GM23338 (cell line): ENCODE results near the gene IL1RN. TPM values are rescaled to one million over a fixed set of nuclear protein-coding genes. Genes with fewer than 3 reads are reported as not detected.

ENCODE experiments used
- ATAC-seq: fragments of 200-7000 bp; cut with Tn5 transposase; 3 replicates; pipeline ENCODE4 v1.9.1; 2020
- DNase-seq: peaks from one replicate; pipeline ENCODE4 v3.0.0-alpha.2; 2015; ENCODE audit warnings: low spot score
- H2AFZ ChIP-seq: fragments of 200-600 bp; sonication (generic); 2 replicates; pipeline ENCODE4 v1.8.0; 2016; ENCODE audit warnings: antibody characterized with exemption, mild to moderate bottlenecking, moderate library complexity
- H3F3A ChIP-seq: fragments of 200-600 bp; sonication (generic); replicated peaks from 2 replicates; pipeline ENCODE4 v1.8.0; 2017; ENCODE audit warnings: antibody characterized with exemption, mixed run types, low read depth
- H3K27ac ChIP-seq: fragments of 200-600 bp; sonication (generic); 2 replicates; pipeline ENCODE4 v1.6.1; 2016; ENCODE audit warnings: low read depth
- H3K27me3 ChIP-seq: fragments of 200-600 bp; sonication (generic); 2 replicates; pipeline ENCODE4 v1.8.0; 2016; ENCODE audit warnings: mild to moderate bottlenecking, mixed run types, moderate library complexity; ENCODE audit not compliant: insufficient read depth
- H3K36me3 ChIP-seq: fragments of 200-600 bp; sonication (generic); 2 replicates; pipeline ENCODE4 v1.8.0; 2016; ENCODE audit warnings: mild to moderate bottlenecking; ENCODE audit not compliant: insufficient read depth
- H3K4me1 ChIP-seq: fragments of 200-600 bp; sonication (generic); 2 replicates; pipeline ENCODE4 v1.8.0; 2016; ENCODE audit warnings: mild to moderate bottlenecking, moderate library complexity; ENCODE audit not compliant: insufficient read depth
- H3K4me2 ChIP-seq: fragments of 200-600 bp; sonication (generic); 2 replicates; pipeline ENCODE4 v1.7.1; 2017; ENCODE audit warnings: mixed run types
- H3K4me3 ChIP-seq: fragments of 200-600 bp; sonication (generic); 2 replicates; pipeline ENCODE4 v1.6.1; 2016; ENCODE audit warnings: mixed run types
- H3K79me2 ChIP-seq: fragments of 200-600 bp; sonication (generic); replicated peaks from 2 replicates; pipeline ENCODE4 v1.8.0; 2017; ENCODE audit warnings: mild to moderate bottlenecking; ENCODE audit not compliant: insufficient read depth
- H3K9me2 ChIP-seq: fragments of 200-600 bp; sonication (generic); 2 replicates; pipeline ENCODE4 v1.8.0; 2017; ENCODE audit not compliant: insufficient read depth
- H4K20me1 ChIP-seq: fragments of 200-600 bp; sonication (generic); replicated peaks from 2 replicates; pipeline ENCODE4 v1.8.0; 2017; ENCODE audit warnings: mild to moderate bottlenecking; ENCODE audit not compliant: insufficient read depth
- H3K27ac Mint-ChIP-seq: 2 replicates; pipeline ENCODE4 v1.8.0; 2020; ENCODE audit warnings: inconsistent platforms, mild to moderate bottlenecking, moderate library complexity, mixed read lengths
- H3K27me3 Mint-ChIP-seq: 3 replicates; pipeline ENCODE4 v1.8.0; 2022; ENCODE audit warnings: low read depth, mild to moderate bottlenecking, moderate library complexity, mixed read lengths, inconsistent platforms; ENCODE audit not compliant: insufficient read depth, poor library complexity
- H3K36me3 Mint-ChIP-seq: 3 replicates; pipeline ENCODE4 v1.8.0; 2021; ENCODE audit warnings: low read depth, mild to moderate bottlenecking, inconsistent platforms, moderate library complexity, mixed read lengths
- H3K4me1 Mint-ChIP-seq: 3 replicates; pipeline ENCODE4 v1.8.0; 2020; ENCODE audit warnings: mild to moderate bottlenecking, inconsistent platforms, mixed read lengths
- H3K4me3 Mint-ChIP-seq: 3 replicates; pipeline ENCODE4 v1.8.0; 2021; ENCODE audit warnings: moderate library complexity, mild to moderate bottlenecking, inconsistent platforms, mixed read lengths
- H3K9me3 Mint-ChIP-seq: 3 replicates; pipeline ENCODE4 v1.8.0; 2020; ENCODE audit warnings: moderate library complexity, mild to moderate bottlenecking, inconsistent platforms, mixed read lengths
- CREB1 ChIP-seq: fragments of 250-450 bp; sonication (Bioruptor Pico); IDR thresholded peaks from 2 replicates; pipeline ENCODE4 v1.5.0; 2020; ENCODE audit warnings: low read depth, mild to moderate bottlenecking, moderate library complexity
- ETS1 ChIP-seq: IDR thresholded peaks from 2 replicates; pipeline ENCODE4 v1.6.1; 2016; ENCODE audit warnings: antibody characterized with exemption
- JUNB ChIP-seq: IDR thresholded peaks from one replicate; pipeline ENCODE4 v1.6.1; 2016; ENCODE audit warnings: antibody characterized with exemption; ENCODE audit not compliant: unreplicated experiment
- POLR2AphosphoS5 ChIP-seq: IDR thresholded peaks from 2 replicates; pipeline ENCODE4 v1.6.1; 2016; ENCODE audit warnings: antibody characterized with exemption, low read depth
- REST ChIP-seq: IDR thresholded peaks from one replicate; pipeline ENCODE4 v1.6.1; 2018; ENCODE audit warnings: antibody characterized with exemption; ENCODE audit not compliant: unreplicated experiment
- STAT1 ChIP-seq: IDR thresholded peaks from one replicate; pipeline ENCODE4 v1.6.1; 2016; ENCODE audit warnings: antibody characterized with exemption; ENCODE audit not compliant: unreplicated experiment
- ZNF462 ChIP-seq: fragments of 250-450 bp; sonication (Bioruptor Pico); IDR thresholded peaks from 2 replicates; pipeline ENCODE4 v1.5.0; 2020; ENCODE audit warnings: mild to moderate bottlenecking, moderate library complexity
- polyA plus RNA-seq: library from polyadenylated mRNA; unstranded; fragments of >200 nt; fragmentation: Nextera tagmentation; extraction: Ambion mirVana; gene quantifications from 2 replicates; pipeline ENCODE4 v1.2.1, GENCODE V29; 2016
- total RNA-seq: library from RNA; depleted of rRNA; stranded (reverse); fragments of >200 nt; shearing (Covaris generic); gene quantifications from 2 replicates; pipeline ENCODE4 v1.2.3, GENCODE V29; 2014

Gene IL1RN
- total and polyA plus RNA-seq, 2 experiments from 2014 or later = not detected

- TF ChIP-seq REST = no peak
- TF ChIP-seq ZNF462 = no peak
- TF ChIP-seq POLR2AphosphoS5 = no peak
- TF ChIP-seq CREB1 (CRISPR knock-in tag) = no peak
- no peak for TF ChIP-seq JUNB
These were observed 34.4 kb upstream of the IL1RN start (continued) for GRCh38 chr2:113092864-113093612.

- ATAC-seq = no peak
- no peak overlapping the region for H3K4me3 Mint-ChIP-seq
- H3K27me3 ChIP-seq = no peaks in the 10 kb centered on the region
- TF ChIP-seq STAT1 (no peak), JUNB (no peak), ETS1 (no peak)
These were observed 33.8 kb upstream of the IL1RN start for GRCh38 chr2:113093613-113093977.

More at GRCh38 chr2:113093613-113093977, 33.8 kb upstream of the IL1RN start:
- Histone ChIP-seq H3K27ac (no peak overlapping the region), H3K79me2 (no peaks in the 10 kb centered on the region), H3K4me1 (no peaks in the 10 kb centered on the region), H3K4me3 (no peak overlapping the region), H3K36me3 (no peaks in the 10 kb centered on the region), H4K20me1 (no peaks in the 10 kb centered on the region), H2AFZ (no peak overlapping the region), H3F3A (no peaks in the 10 kb centered on the region), H3K4me2 (no peak overlapping the region), H3K9me2 (no peaks in the 10 kb centered on the region; the same call in 1 of the 2 replicates)
- Mint-ChIP-seq H3K36me3 (0 out of 3 replicates have a peak, but pooled peaks cover 2% of the 10 kb centered on the region), H3K9me3 (peaks cover 21% of the 10 kb centered on the region), H3K4me1 (no peaks in the 10 kb centered on the region), H3K27me3 (no peaks in the 10 kb centered on the region), H3K27ac (no peak overlapping the region)
- no peak for DNase-seq
